Measurements from ENCODE around the gene SSR3.

- TF ChIP-seq CTCF (IDR thresholded peaks at IDR 0.05; ENCODE audit: low read depth, low read length) (no peak), POLR2A (IDR thresholded peaks at IDR 0.05; ENCODE audit: extremely low read depth, insufficient read length) (no peak)
Observed at GRCh38 chr3:156548902-156549301, 6.0 kb downstream of the SSR3 start.
